ENCODE data around the gene CCK.

GRCh38 chr3:42224658-42225421, 41.1 kb downstream of the CCK start:
- TF ChIP-seq ATF3 (IDR thresholded peaks at IDR 0.05) (no peak), CTCF (IDR thresholded peaks at IDR 0.05; ENCODE audit: low read depth, low read length, missing input control) (no peak), MAX (IDR thresholded peaks at IDR 0.05) (no peak), GABPA (IDR thresholded peaks at IDR 0.05 in 1 of 2, conservative IDR thresholded peaks at IDR 0.05 in 1 of 2) (no peak), JUND (IDR thresholded peaks at IDR 0.05) (no peak)
